Measurements from ENCODE around the gene PCDH9. TPM values are rescaled to one million over a fixed set of nuclear protein-coding genes. Genes with fewer than 3 reads are reported as not detected.

The PCDH9 gene
- total RNA-seq, 2 donors from 2014 or later, result 0.95 to 1.8 TPM

DNA sequence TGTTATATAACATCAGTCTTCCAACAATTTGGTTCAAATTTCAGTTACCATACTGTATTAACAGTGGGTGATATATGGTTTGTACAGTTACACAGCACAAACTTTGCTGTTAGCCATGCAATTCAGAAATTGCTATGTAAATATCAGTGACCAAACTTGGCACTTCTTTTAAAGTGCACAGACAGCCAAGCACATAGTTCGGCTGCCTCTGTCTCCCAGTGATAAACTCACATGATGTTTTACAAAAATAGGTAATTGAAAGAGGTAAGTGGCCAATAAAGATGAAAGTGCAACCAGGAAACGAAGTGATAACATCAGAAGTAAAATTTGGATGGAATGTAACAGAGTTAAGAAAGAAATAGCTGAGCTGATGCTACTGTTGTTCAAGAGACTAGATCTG is 143.9 kb downstream of the PCDH9 start:
- Histone ChIP-seq H3K9me3 (ENCODE audit: control insufficient read depth, low read length) (no peaks in the 10 kb centered on the region), H3K36me3 (ENCODE audit: control insufficient read depth, insufficient read depth, low read length) (no peaks in the 10 kb centered on the region), H3K27ac (ENCODE audit: low read depth, low read length) (no peak overlapping the region), H3K4me3 (ENCODE audit: low read length) (no peak overlapping the region), H3K9ac (ENCODE audit: extremely low read depth, low read length, poor library complexity, severe bottlenecking) (no peak overlapping the region), H3K4me1 (ENCODE audit: control insufficient read depth, insufficient read depth, low read length) (peaks cover 11% of the 10 kb centered on the region), H3K27me3 (ENCODE audit: control insufficient read depth, insufficient read depth, low read length, poor library complexity, severe bottlenecking) (no peaks in the 10 kb centered on the region)
- TF ChIP-seq, protein P1, sequence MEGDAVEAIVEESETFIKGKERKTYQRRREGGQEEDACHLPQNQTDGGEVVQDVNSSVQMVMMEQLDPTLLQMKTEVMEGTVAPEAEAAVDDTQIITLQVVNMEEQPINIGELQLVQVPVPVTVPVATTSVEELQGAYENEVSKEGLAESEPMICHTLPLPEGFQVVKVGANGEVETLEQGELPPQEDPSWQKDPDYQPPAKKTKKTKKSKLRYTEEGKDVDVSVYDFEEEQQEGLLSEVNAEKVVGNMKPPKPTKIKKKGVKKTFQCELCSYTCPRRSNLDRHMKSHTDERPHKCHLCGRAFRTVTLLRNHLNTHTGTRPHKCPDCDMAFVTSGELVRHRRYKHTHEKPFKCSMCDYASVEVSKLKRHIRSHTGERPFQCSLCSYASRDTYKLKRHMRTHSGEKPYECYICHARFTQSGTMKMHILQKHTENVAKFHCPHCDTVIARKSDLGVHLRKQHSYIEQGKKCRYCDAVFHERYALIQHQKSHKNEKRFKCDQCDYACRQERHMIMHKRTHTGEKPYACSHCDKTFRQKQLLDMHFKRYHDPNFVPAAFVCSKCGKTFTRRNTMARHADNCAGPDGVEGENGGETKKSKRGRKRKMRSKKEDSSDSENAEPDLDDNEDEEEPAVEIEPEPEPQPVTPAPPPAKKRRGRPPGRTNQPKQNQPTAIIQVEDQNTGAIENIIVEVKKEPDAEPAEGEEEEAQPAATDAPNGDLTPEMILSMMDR (conservative IDR thresholded peaks at IDR 0.05), result no peak
- Mint-ChIP-seq H3K36me3 (ENCODE audit: low read depth) (no peaks in the 10 kb centered on the region), H3K4me1 (peaks cover 10% of the 10 kb centered on the region), H3K9me3 (no peaks in the 10 kb centered on the region), H3K27ac (no peak overlapping the region), H3K27me3 (ENCODE audit: insufficient read depth) (no peaks in the 10 kb centered on the region), H3K4me3 (no peak overlapping the region)
- WGBS, 2 experiments (ENCODE audit: insufficient coverage in 1 of 2, insufficient read length in 1 of 2), result 84 to 88% methylated on average over 2 of the region's 2 CpGs
- no peak for DNase-seq

- Mint-ChIP-seq H3K4me1 (peaks cover 15% of the 10 kb centered on the region), H3K27ac (peak overlapping the region; percentile 42), H3K27me3 (ENCODE audit: insufficient read depth) (no peaks in the 10 kb centered on the region), H3K4me3 (no peak overlapping the region), H3K36me3 (ENCODE audit: low read depth) (no peaks in the 10 kb centered on the region), H3K9me3 (no peaks in the 10 kb centered on the region)
- no peaks in the 10 kb centered on the region for H3K27me3 ChIP-seq (ENCODE audit: control insufficient read depth, insufficient read depth, low read length, poor library complexity, severe bottlenecking)
- DNase-seq, result no peak
- no peaks in the 10 kb centered on the region for H3K36me3 ChIP-seq (ENCODE audit: control insufficient read depth, insufficient read depth, low read length)
- H3K27ac ChIP-seq (ENCODE audit: low read depth, low read length), result no peak overlapping the region
- peaks cover 11% of the 10 kb centered on the region for H3K4me1 ChIP-seq (ENCODE audit: control insufficient read depth, insufficient read depth, low read length)
- TF ChIP-seq, protein P1 (conservative IDR thresholded peaks at IDR 0.05), result no peak
- H3K4me3 ChIP-seq (ENCODE audit: low read length), result no peak overlapping the region
- H3K9ac ChIP-seq (ENCODE audit: extremely low read depth, low read length, poor library complexity, severe bottlenecking), result no peak overlapping the region
- 93 to 100% methylated on average over 1 of the region's 1 CpG for WGBS, 2 experiments (ENCODE audit: insufficient coverage in 1 of 2, insufficient read length in 1 of 2)
- H3K9me3 ChIP-seq (ENCODE audit: control insufficient read depth, low read length), result no peaks in the 10 kb centered on the region
Measured at GRCh38 chr13:67084066-67084465, 146.1 kb downstream of the PCDH9 start.

GRCh38 chr13:67083519-67083918 is 146.6 kb downstream of the PCDH9 start:
- Mint-ChIP-seq H3K36me3 (ENCODE audit: low read depth) (no peaks in the 10 kb centered on the region), H3K27ac (no peak overlapping the region), H3K4me3 (no peak overlapping the region), H3K9me3 (no peaks in the 10 kb centered on the region), H3K27me3 (ENCODE audit: insufficient read depth) (no peaks in the 10 kb centered on the region), H3K4me1 (peaks cover 15% of the 10 kb centered on the region)
- Histone ChIP-seq H3K27me3 (ENCODE audit: control insufficient read depth, insufficient read depth, low read length, poor library complexity, severe bottlenecking) (no peaks in the 10 kb centered on the region), H3K4me3 (ENCODE audit: low read length) (no peak overlapping the region), H3K4me1 (ENCODE audit: control insufficient read depth, insufficient read depth, low read length) (peaks cover 11% of the 10 kb centered on the region), H3K9me3 (ENCODE audit: control insufficient read depth, low read length) (no peaks in the 10 kb centered on the region), H3K36me3 (ENCODE audit: control insufficient read depth, insufficient read depth, low read length) (no peaks in the 10 kb centered on the region), H3K9ac (ENCODE audit: extremely low read depth, low read length, poor library complexity, severe bottlenecking) (no peak overlapping the region), H3K27ac (ENCODE audit: low read depth, low read length) (no peak overlapping the region)
- TF ChIP-seq, protein P1 (conservative IDR thresholded peaks at IDR 0.05), result no peak
- DNase-seq, result no peak
- 82 to 100% methylated on average over 1 to 2 of the region's 2 CpGs for WGBS, 2 experiments (ENCODE audit: insufficient coverage in 1 of 2, insufficient read length in 1 of 2)
